Karpas-422 (cell line): ENCODE results near the gene LRRC8C. TPM values are rescaled to one million over a fixed set of nuclear protein-coding genes. Genes with fewer than 3 reads are reported as not detected.

Source experiments
- DNase-seq: peaks from one replicate; pipeline ENCODE4 v3.0.0-alpha.2; 2015
- H2AFZ ChIP-seq: fragments of 200-600 bp; sonication (generic); 2 replicates; pipeline ENCODE4 v1.6.1; 2014; ENCODE audit warnings: antibody characterized with exemption, low read length, mixed read lengths
- H3K27ac ChIP-seq: fragments of 200-600 bp; sonication (generic); 2 replicates; pipeline ENCODE4 v1.5.1; 2014; ENCODE audit warnings: mild to moderate bottlenecking, low read length, moderate library complexity
- H3K27me3 ChIP-seq: fragments of 200-600 bp; sonication (generic); 2 replicates; pipeline ENCODE4 v1.6.1; 2014; ENCODE audit warnings: low read length, mixed read lengths
- H3K36me3 ChIP-seq: fragments of 200-600 bp; sonication (generic); 2 replicates; pipeline ENCODE4 v1.6.1; 2014; ENCODE audit warnings: low read length, mixed read lengths; ENCODE audit not compliant: insufficient read depth
- H3K4me1 ChIP-seq: fragments of 200-600 bp; sonication (generic); 2 replicates; pipeline ENCODE4 v1.6.1; 2014; ENCODE audit warnings: mild to moderate bottlenecking, low read length, mixed read lengths
- H3K4me2 ChIP-seq: fragments of 200-600 bp; sonication (generic); 2 replicates; pipeline ENCODE4 v1.6.1; 2014; ENCODE audit warnings: low read length, low read depth, mild to moderate bottlenecking; ENCODE audit not compliant: poor library complexity, severe bottlenecking
- H3K4me3 ChIP-seq: fragments of 200-600 bp; sonication (generic); 2 replicates; pipeline ENCODE4 v1.5.1; 2014; ENCODE audit warnings: mild to moderate bottlenecking, antibody characterized with exemption, low read length, mixed read lengths
- H3K79me2 ChIP-seq: fragments of 200-600 bp; sonication (generic); 2 replicates; pipeline ENCODE4 v1.6.1; 2014; ENCODE audit warnings: mild to moderate bottlenecking, low read length, mixed read lengths
- H3K9ac ChIP-seq: fragments of 200-600 bp; sonication (generic); 2 replicates; pipeline ENCODE4 v1.6.0; 2014; ENCODE audit warnings: low read length
- H3K9me2 ChIP-seq: fragments of 200-600 bp; sonication (generic), shearing (Covaris generic); replicated peaks from 2 replicates; pipeline ENCODE4 v1.6.0; 2014; ENCODE audit warnings: mild to moderate bottlenecking, low read length, moderate library complexity; ENCODE audit not compliant: insufficient read depth
- H3K9me3 ChIP-seq: fragments of 300-700, 200-600 bp; sonication (generic); 2 replicates; pipeline ENCODE4 v1.6.1; 2014; ENCODE audit warnings: low read length, mixed read lengths
- H4K20me1 ChIP-seq: fragments of 200-600 bp; sonication (generic); 2 replicates; pipeline ENCODE4 v1.6.1; 2014; ENCODE audit warnings: mild to moderate bottlenecking, antibody characterized with exemption, low read length, low read depth; ENCODE audit not compliant: insufficient read depth
- total RNA-seq: library from RNA; depleted of rRNA; stranded (reverse); fragments of >200 nt; shearing (Covaris generic); gene quantifications from 2 replicates; pipeline ENCODE4 v1.2.3, GENCODE V29; 2014; ENCODE audit warnings: low replicate concordance

The LRRC8C gene
- total RNA-seq, 1 experiment from 2014 or later, result 8.3 TPM

GRCh38 chr1:89644119-89644814 is 11.3 kb downstream of the LRRC8C start:
- no peaks in the 10 kb centered on the region for H3K79me2 ChIP-seq
- H3K4me2 ChIP-seq, result no peak overlapping the region
- peaks cover 5% of the 10 kb centered on the region; the same call in 1 of the 2 replicates for H3K4me1 ChIP-seq
- H3K9me2 ChIP-seq, result no peaks in the 10 kb centered on the region
- no peaks in the 10 kb centered on the region for H3K36me3 ChIP-seq
- DNase-seq, result no peak
- no peaks in the 10 kb centered on the region for H4K20me1 ChIP-seq
- no peak overlapping the region for H3K27ac ChIP-seq
- no peak overlapping the region for H2AFZ ChIP-seq
- no peak overlapping the region for H3K4me3 ChIP-seq
- H3K27me3 ChIP-seq, result no peaks in the 10 kb centered on the region
- no peak overlapping the region for H3K9ac ChIP-seq
- peaks cover 5% of the 10 kb centered on the region; the same call in 1 of the 2 replicates for H3K9me3 ChIP-seq

GRCh38 chr1:89646259-89646658 is 13.3 kb downstream of the LRRC8C start:
- no peak overlapping the region for H3K9ac ChIP-seq
- peaks cover 5% of the 10 kb centered on the region; the same call in 1 of the 2 replicates for H3K4me1 ChIP-seq
- no peak overlapping the region for H2AFZ ChIP-seq
- H3K27me3 ChIP-seq, result no peaks in the 10 kb centered on the region
- H3K4me3 ChIP-seq, result no peak overlapping the region
- H3K27ac ChIP-seq, result no peak overlapping the region
- no peaks in the 10 kb centered on the region for H3K9me2 ChIP-seq
- no peak overlapping the region for H3K4me2 ChIP-seq
- H3K9me3 ChIP-seq, result peaks cover 5% of the 10 kb centered on the region; the same call in 1 of the 2 replicates
- no peak for DNase-seq
- H3K36me3 ChIP-seq, result no peaks in the 10 kb centered on the region
- no peaks in the 10 kb centered on the region for H3K79me2 ChIP-seq
- no peaks in the 10 kb centered on the region for H4K20me1 ChIP-seq

- no peaks in the 10 kb centered on the region; the same call in 1 of the 2 replicates for H4K20me1 ChIP-seq
- peaks cover 5% of the 10 kb centered on the region; the same call in 1 of the 2 replicates for H3K9me3 ChIP-seq
- H3K4me1 ChIP-seq, result peaks cover 14% of the 10 kb centered on the region
- no peaks in the 10 kb centered on the region for H3K9me2 ChIP-seq
- H3K4me2 ChIP-seq, result no peak overlapping the region
- no peaks in the 10 kb centered on the region for H3K79me2 ChIP-seq
- no peak for DNase-seq
- no peaks in the 10 kb centered on the region for H3K27me3 ChIP-seq
- no peak overlapping the region for H3K27ac ChIP-seq
- no peak overlapping the region for H3K9ac ChIP-seq
- H2AFZ ChIP-seq, result no peak overlapping the region
- no peak overlapping the region for H3K4me3 ChIP-seq
- no peaks in the 10 kb centered on the region for H3K36me3 ChIP-seq
These were observed 16.9 kb downstream of the LRRC8C start for GRCh38 chr1:89649783-89650182.

GRCh38 chr1:89652373-89652772 is 19.5 kb downstream of the LRRC8C start:
- Histone ChIP-seq H3K9me3 (no peaks in the 10 kb centered on the region), H3K9me2 (no peaks in the 10 kb centered on the region), H3K4me3 (no peak overlapping the region), H4K20me1 (no peaks in the 10 kb centered on the region; the same call in 1 of the 2 replicates), H3K79me2 (no peaks in the 10 kb centered on the region), H3K4me1 (peaks cover 18% of the 10 kb centered on the region), H3K9ac (no peak overlapping the region), H2AFZ (no peak overlapping the region), H3K27me3 (no peaks in the 10 kb centered on the region), H3K36me3 (no peaks in the 10 kb centered on the region), H3K4me2 (no peak overlapping the region), H3K27ac (no peak overlapping the region)
- DNase-seq, result no peak

GRCh38 chr1:89657886-89658285 is 25.0 kb downstream of the LRRC8C start:
- H3K4me2 ChIP-seq, result no peak overlapping the region
- H3K9ac ChIP-seq, result no peak overlapping the region
- no peak for DNase-seq
- no peaks in the 10 kb centered on the region for H3K27me3 ChIP-seq
- no peaks in the 10 kb centered on the region; the same call in 1 of the 2 replicates for H3K36me3 ChIP-seq
- peaks cover 26% of the 10 kb centered on the region for H3K4me1 ChIP-seq
- no peaks in the 10 kb centered on the region; the same call in 1 of the 2 replicates for H4K20me1 ChIP-seq
- H3K9me3 ChIP-seq, result no peaks in the 10 kb centered on the region
- H3K4me3 ChIP-seq, result no peak overlapping the region
- no peaks in the 10 kb centered on the region for H3K79me2 ChIP-seq
- H3K27ac ChIP-seq, result no peak overlapping the region
- H2AFZ ChIP-seq, result no peak overlapping the region
- H3K9me2 ChIP-seq, result no peaks in the 10 kb centered on the region

- Histone ChIP-seq H4K20me1 (no peaks in the 10 kb centered on the region; the same call in 1 of the 2 replicates), H3K27ac (no peak overlapping the region), H3K27me3 (no peaks in the 10 kb centered on the region), H3K36me3 (no peaks in the 10 kb centered on the region; the same call in 1 of the 2 replicates), H3K9me3 (no peaks in the 10 kb centered on the region), H3K4me2 (no peak overlapping the region), H3K4me3 (no peak overlapping the region), H3K79me2 (no peaks in the 10 kb centered on the region), H3K9ac (no peak overlapping the region), H3K4me1 (peaks cover 26% of the 10 kb centered on the region), H3K9me2 (no peaks in the 10 kb centered on the region), H2AFZ (no peak overlapping the region)
- no peak for DNase-seq
These were observed 26.6 kb downstream of the LRRC8C start for GRCh38 chr1:89659322-89660081.

GRCh38 chr1:89660224-89661061 is 27.5 kb downstream of the LRRC8C start:
- Histone ChIP-seq H3K4me1 (peaks cover 22% of the 10 kb centered on the region), H3K4me2 (no peak overlapping the region), H3K9me3 (no peaks in the 10 kb centered on the region), H3K27me3 (no peaks in the 10 kb centered on the region), H3K4me3 (no peak overlapping the region), H3K36me3 (no peaks in the 10 kb centered on the region; the same call in 1 of the 2 replicates), H3K27ac (no peak overlapping the region), H2AFZ (no peak overlapping the region), H3K9ac (no peak overlapping the region), H3K9me2 (no peaks in the 10 kb centered on the region), H3K79me2 (no peaks in the 10 kb centered on the region), H4K20me1 (no peaks in the 10 kb centered on the region)
- DNase-seq, result no peak
